Measurements from ENCODE around the gene FYCO1. TPM values are rescaled to one million over a fixed set of nuclear protein-coding genes. Genes with fewer than 3 reads are reported as not detected.

FYCO1 gene
- total RNA-seq, 1 experiment from 2014 or later, result 19.7 TPM

GRCh38 chr3:45923755-45924154 lies 71.9 kb downstream of the FYCO1 start:
- intact Hi-C loops (cut with micrococcal nuclease; ENCODE audit: unreplicated experiment), result no loop called here
- H3K27ac ChIP-seq, result no peak overlapping the region
- no peaks in the 10 kb centered on the region for H3K36me3 ChIP-seq (ENCODE audit: low read depth)
- CTCF ChIA-PET, result no interaction called here
- TF ChIP-seq EZH2 (IDR thresholded peaks at IDR 0.05; ENCODE audit: low read depth) (no peak), CTCF (conservative IDR thresholded peaks at IDR 0.05) (no peak)
- peak in 1 of 2 experiments; percentile 49 for DNase-seq
- H2AFZ ChIP-seq, result no peak overlapping the region
- no peaks in the 10 kb centered on the region for H3F3A ChIP-seq (ENCODE audit: insufficient read depth, low read depth)
- H3K4me1 ChIP-seq (replicated peaks; ENCODE audit: insufficient read depth), result no peaks in the 10 kb centered on the region
- no peaks in the 10 kb centered on the region for H3K9me3 ChIP-seq (ENCODE audit: insufficient read depth, low read depth)
- no peaks in the 10 kb centered on the region for H3K27me3 ChIP-seq (ENCODE audit: insufficient read depth, low read depth)
- POLR2A ChIA-PET (ENCODE audit: unreplicated experiment), result no interaction called here
- H3K9me2 ChIP-seq (ENCODE audit: insufficient read depth), result no peaks in the 10 kb centered on the region
- BruUV-seq (replicated peaks), result no TSS peak
- H3K4me3 ChIP-seq, result no peak overlapping the region
- H3K4me2 ChIP-seq, result no peak overlapping the region
- no peaks in the 10 kb centered on the region for H4K20me1 ChIP-seq (ENCODE audit: insufficient read depth)
- H3K79me2 ChIP-seq (ENCODE audit: low read depth), result no peaks in the 10 kb centered on the region

- Histone ChIP-seq H3K27ac (no peak overlapping the region), H3K27me3 (ENCODE audit: insufficient read depth, low read depth) (no peaks in the 10 kb centered on the region), H3K4me2 (no peak overlapping the region), H3K4me3 (no peak overlapping the region), H3K36me3 (ENCODE audit: low read depth) (no peaks in the 10 kb centered on the region), H3K9me3 (ENCODE audit: insufficient read depth, low read depth) (no peaks in the 10 kb centered on the region), H3K79me2 (ENCODE audit: low read depth) (no peaks in the 10 kb centered on the region), H3K4me1 (replicated peaks; ENCODE audit: insufficient read depth) (no peaks in the 10 kb centered on the region), H3K9me2 (ENCODE audit: insufficient read depth) (no peaks in the 10 kb centered on the region), H3F3A (ENCODE audit: insufficient read depth, low read depth) (no peaks in the 10 kb centered on the region), H2AFZ (no peak overlapping the region), H4K20me1 (ENCODE audit: insufficient read depth) (no peaks in the 10 kb centered on the region)
- ChIA-PET POLR2A (ENCODE audit: unreplicated experiment) (no interaction called here), CTCF (no interaction called here)
- TF ChIP-seq EZH2 (IDR thresholded peaks at IDR 0.05; ENCODE audit: low read depth) (no peak), CTCF (conservative IDR thresholded peaks at IDR 0.05) (no peak)
- no peak for DNase-seq
- no TSS peak for BruUV-seq (replicated peaks)
- intact Hi-C loops (cut with micrococcal nuclease; ENCODE audit: unreplicated experiment), result no loop called here
These were observed 72.6 kb downstream of the FYCO1 start for GRCh38 chr3:45922950-45923590.

- H3K9me3 ChIP-seq (ENCODE audit: insufficient read depth, low read depth), result no peaks in the 10 kb centered on the region
- H4K20me1 ChIP-seq (ENCODE audit: insufficient read depth), result no peaks in the 10 kb centered on the region
- BruUV-seq (replicated peaks), result no TSS peak
- no peak overlapping the region for H3K27ac ChIP-seq
- no peak overlapping the region for H3K4me3 ChIP-seq
- intact Hi-C loops (cut with micrococcal nuclease; ENCODE audit: unreplicated experiment), result no loop called here
- ChIA-PET POLR2A (ENCODE audit: unreplicated experiment) (no interaction called here), CTCF (no interaction called here)
- H2AFZ ChIP-seq, result no peak overlapping the region
- H3K27me3 ChIP-seq (ENCODE audit: insufficient read depth, low read depth), result no peaks in the 10 kb centered on the region
- no peaks in the 10 kb centered on the region for H3K79me2 ChIP-seq (ENCODE audit: low read depth)
- no peak for DNase-seq
- no peak overlapping the region for H3K4me2 ChIP-seq
- TF ChIP-seq CTCF (conservative IDR thresholded peaks at IDR 0.05), result no peak
- TF ChIP-seq EZH2 (IDR thresholded peaks at IDR 0.05; ENCODE audit: low read depth), result no peak
- no peaks in the 10 kb centered on the region for H3K36me3 ChIP-seq (ENCODE audit: low read depth)
- no peaks in the 10 kb centered on the region for H3F3A ChIP-seq (ENCODE audit: insufficient read depth, low read depth)
- no peaks in the 10 kb centered on the region for H3K9me2 ChIP-seq (ENCODE audit: insufficient read depth)
- H3K4me1 ChIP-seq (replicated peaks; ENCODE audit: insufficient read depth), result no peaks in the 10 kb centered on the region
These were observed 73.6 kb downstream of the FYCO1 start for GRCh38 chr3:45922039-45922326.
